Left cardiac atrium (tissue), 4 donors: ENCODE results near the gene BCO1. TPM values are rescaled to one million over a fixed set of nuclear protein-coding genes. Genes with fewer than 3 reads are reported as not detected.
A peak's percentile ranks its signal among the peaks of the same experiment; 100 is the strongest.

ENCODE experiments used
- ATAC-seq, 2 donors: fragments of 200-7000 bp; cut with Tn5 transposase; one replicate each; pipeline ENCODE4 v1.9.1; 2020; ENCODE audit warnings: mild to moderate bottlenecking in 2 of 2, moderate library complexity in 2 of 2
- DNase-seq: peaks from one replicate; pipeline ENCODE4 v3.0.0-alpha.2; 2020
- intact Hi-C, 2 donors: fragments of 100-400 bp; cut with DNase I; formaldehyde crosslinking; loops; one replicate each; pipeline versions ENCODE4 v1.14.1 to v1.15.1; 2022 to 2023
- total RNA-seq, 2 donors: library from RNA; stranded (reverse); fragmentation: NEBNext Ultra II Directional; extraction: Animal tissue kit (Norgen Biotek cat#: 25700); gene quantifications; one replicate each; pipeline ENCODE4 v1.2.1, GENCODE V29; 2021
- donor health status: DM: no; HTN: yes; CAD: no.
- donor health status: DM: no; HTN: yes; CAD: no; lungs with severe emphysema.
- donor health status: DM: yes; HTN: yes; CAD: no.
- donor health status: Dilated cardiomyopathy.

Gene BCO1
- total RNA-seq, 2 donors from 2014 or later, result 0.13 to 0.18 TPM

DNA sequence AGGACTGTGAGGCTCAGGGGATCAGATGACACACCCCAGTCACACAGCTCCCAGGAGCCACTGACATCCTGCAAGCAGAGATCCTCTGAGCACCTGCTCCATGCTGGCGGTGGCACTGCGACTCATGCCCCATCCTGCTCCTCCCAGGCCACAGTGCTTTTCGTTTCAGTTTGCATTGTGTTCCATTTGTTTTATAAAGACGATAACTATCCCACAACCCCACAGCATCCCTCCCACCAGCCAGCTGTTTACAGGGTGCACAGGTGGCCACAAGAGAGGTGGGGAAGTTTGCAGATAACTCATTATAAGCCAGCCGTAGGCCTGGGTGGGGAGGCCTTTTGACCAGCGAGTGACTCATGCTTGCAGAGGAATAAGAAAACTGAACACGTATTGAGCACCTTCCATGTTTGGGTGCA, 28.2 kb downstream of the BCO1 start:
- ATAC-seq (peak; percentile 17 to 20), DNase-seq (no peak)
- intact Hi-C loops, result no loop called here

DNA sequence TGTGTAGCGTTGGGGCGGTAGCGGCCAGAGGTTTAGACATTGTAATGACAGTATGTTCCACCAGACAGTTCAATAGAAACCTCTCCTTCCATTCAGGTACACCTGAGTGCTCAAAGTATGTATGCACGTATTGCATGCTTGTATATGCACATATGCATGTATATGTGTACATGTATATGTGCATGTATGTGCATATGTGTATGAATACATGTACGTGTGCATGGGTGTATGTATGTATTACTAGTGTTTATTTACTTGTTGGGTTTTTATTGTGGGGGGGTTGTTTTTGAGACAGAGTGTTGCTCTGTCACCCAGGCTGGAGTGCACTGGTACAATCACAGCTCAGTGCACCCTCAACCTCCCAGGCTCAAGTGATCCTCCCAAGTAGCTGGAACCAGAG, 30.0 kb downstream of the BCO1 start:
- intact Hi-C loops, result no loop called here

DNA sequence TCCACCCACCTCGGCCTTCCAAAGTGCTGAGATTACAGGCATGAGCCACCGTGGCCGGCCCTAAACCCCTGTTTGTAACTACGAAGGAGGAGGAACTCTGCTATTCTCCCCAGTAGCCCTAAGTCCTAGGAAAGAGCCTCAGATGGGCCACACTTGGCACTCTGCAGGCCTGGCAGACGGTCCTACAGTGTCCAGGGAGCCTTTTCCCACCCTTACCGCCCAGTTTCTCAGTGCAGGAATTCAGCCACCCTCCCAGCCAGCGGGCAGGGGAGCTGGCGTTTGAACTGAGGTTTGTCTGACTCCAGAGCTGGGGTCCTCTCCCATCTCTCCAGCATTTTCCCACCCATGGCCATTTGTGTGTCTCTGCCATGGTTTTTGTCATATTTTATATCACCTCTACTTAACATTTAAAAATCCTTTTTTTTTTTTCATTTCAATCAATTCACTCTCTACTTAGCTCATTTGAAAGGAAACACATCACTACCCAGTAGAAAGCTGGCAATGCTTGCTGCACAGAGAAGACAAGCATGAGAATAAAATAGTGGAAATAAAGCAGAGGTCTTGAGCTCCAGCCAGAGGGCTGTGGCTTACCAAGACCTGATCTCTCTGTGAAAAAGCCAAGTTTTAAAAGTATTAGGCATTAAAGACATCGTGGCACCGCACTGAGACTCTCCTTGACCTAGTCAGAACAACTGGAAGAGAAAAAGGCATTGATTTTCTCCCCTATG, 34.9 kb downstream of the BCO1 start:
- DNase-seq (no peak), ATAC-seq (no peak)
- intact Hi-C loops, result no loop called here

More for the DNA sequence above, 30.0 kb downstream of the BCO1 start:
- DNase-seq (no peak), ATAC-seq (no peak)

DNA sequence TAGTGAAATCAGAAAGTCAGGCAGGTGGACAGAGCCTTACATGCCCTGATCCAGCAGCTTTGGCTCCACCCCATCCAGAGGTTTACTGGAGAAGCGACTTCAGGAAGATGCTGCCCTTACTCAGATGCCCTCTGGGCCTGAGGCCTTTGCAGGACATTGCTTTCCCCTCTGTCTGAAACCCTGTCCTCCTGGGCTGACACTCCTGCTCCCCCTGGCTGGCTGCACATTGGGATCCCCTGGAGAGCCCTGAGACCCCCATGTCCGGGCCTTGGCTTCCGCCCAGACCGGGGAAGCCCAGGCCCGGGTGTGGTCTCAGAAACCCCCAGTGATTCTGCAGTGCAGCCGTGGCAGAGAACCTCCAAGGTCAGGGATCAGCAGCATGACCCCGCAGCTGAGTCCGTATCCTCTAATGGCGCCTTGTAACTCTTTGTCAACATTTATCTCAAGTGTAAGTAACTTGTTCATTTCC, 36.6 kb downstream of the BCO1 start:
- ATAC-seq (no peak), DNase-seq (no peak)
- intact Hi-C loops, result no loop called here

DNA sequence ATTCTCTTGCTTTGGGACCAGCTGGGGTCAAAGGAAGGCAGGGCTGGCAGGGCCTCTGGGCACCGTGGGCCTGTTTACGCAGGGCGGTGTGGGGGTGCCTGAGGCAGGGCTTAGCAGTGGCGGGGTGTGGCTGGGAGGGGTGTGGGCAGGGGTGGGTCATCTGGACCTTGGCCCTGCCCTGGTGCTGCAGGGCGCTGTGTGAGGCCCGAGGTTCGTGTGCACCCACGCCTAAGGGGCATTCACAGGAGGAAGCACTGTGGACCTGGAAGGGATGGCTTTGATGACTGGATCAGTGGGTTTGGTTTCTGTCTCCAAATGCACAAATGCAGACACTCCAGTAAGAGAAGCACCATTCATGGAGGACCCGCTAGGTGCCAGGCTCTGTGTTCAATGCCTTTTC, 37.3 kb downstream of the BCO1 start:
- no peak for ATAC-seq
- intact Hi-C loops, result no loop called here
- no peak for DNase-seq

DNA sequence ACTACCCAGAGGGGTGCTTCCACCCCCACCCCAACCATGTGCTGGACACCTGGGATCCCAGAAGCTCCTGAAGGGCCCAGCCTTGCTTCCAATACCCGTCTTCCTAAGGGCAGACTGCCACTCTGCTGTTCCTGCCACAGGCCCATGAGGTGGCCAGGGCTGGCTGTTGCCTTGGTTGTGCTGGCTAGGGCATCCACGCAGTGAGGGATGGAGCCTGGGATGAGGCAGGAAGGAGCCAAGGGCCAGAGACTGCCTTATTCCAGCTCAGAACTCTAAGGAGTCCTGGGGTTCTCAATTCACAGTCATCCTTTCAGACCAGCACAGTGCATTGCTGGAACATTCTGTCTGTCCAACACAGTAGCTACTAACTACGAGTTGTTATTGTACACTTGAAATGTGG, 37.8 kb downstream of the BCO1 start:
- intact Hi-C loops, result no loop called here
- ATAC-seq (no peak), DNase-seq (no peak)

DNA sequence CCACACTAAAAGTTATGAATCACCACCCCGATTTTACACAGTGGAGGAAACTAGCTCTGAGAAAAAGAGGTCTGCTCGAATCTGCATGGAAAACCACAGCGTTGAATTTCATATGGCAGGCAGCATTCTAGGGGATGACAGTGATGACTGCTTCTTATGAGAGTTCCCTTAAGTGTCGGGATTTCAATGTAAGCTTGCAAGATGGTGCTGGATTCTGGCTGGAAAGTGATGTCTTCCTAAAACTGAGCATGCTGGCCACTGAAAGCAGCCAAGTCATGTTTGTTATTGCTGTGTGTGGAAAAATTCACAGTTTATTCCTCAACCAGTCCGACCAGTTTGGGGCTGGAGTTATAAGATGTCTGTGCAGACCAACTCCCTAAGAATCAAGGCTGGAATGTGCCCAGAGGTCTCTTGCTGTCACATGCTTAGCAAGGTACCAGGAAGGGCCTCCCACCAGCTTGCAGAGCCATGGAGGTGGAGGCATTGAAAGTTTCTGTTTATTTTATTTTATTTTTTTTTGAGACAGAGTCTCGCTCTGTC, 39.1 kb downstream of the BCO1 start:
- ATAC-seq, result no peak
- intact Hi-C loops, result no loop called here
- no peak for DNase-seq

DNA sequence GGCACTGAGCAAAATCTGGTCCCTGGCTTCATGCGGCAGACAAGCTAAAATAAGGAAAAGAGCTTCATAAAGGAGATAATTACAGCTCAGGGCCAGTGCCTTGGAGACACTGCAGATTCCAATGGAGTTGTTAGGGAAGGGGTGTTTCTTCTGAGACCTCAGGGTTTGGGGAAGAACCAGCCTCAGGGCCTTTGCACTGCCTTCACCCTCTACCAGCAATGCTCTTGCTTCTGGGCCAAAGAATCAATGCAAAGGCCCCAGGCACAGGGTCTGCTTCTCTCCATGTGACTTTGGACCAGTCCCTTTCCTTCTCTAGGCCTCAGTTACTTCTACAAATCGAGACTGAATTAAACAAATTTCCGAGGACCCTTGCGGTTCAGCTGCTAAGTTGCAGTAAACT, 40.0 kb downstream of the BCO1 start:
- ATAC-seq, result no peak
- DNase-seq, result no peak
- intact Hi-C loops, result no loop called here

DNA sequence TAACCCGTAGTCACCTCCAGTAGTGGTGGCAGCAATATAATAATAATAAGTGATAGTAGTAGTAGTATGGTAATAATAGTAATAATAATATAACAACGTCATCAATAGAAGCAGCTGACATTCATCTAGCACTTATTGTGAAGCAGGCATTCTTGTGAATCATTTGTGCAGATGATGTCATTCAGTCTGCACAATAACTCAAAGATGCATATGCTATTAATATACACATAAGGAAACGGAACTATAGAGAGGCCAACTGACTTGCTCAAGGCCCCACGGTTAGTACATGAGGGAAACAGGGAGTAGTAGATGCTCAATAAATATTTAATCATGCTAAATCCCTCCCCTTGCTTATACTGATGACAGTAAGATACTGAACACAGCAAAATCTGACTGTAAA, 40.9 kb downstream of the BCO1 start:
- DNase-seq (no peak), ATAC-seq (no peak)
- intact Hi-C loops, result no loop called here

DNA sequence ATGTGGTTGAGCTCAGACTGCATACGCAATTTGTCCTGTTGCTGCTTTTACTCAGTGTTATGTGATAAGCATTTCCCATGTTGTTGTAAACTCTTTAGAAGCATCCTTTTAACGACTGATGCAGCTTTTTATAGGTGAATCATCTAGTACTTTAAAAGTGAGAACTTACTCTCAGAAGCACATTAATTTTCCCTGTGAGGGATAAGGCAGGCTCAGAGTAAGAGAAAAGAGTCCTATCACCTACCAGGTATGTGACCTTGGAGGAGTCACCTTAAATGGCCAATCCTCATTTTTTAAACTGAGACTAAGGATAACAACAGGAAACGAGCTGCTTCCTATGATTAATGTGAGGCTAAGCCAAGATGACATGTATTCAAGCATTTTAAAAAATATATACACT, 41.9 kb downstream of the BCO1 start:
- DNase-seq (no peak), ATAC-seq (no peak)
- intact Hi-C loops, result no loop called here

DNA sequence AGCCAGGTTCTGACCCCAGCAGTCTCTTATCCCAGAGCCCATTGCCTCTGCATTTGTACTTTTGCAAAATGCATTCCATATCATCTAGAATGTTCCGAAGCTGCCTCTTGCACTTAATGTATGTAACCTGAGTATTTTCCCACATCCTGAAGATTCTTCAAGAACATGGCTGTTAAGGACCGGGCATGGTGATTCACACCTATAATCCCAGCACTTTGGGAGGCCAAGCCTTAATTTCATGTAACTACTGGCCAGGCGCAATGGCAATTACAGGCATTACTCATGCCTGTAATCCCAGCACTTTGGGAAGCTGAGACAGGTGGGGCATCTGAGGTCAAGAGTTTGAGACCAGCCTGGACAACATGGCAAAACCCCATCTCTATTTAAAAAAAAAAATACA, 44.6 kb downstream of the BCO1 start:
- intact Hi-C loops, result no loop called here
- no peak for ATAC-seq
- DNase-seq, result no peak

DNA sequence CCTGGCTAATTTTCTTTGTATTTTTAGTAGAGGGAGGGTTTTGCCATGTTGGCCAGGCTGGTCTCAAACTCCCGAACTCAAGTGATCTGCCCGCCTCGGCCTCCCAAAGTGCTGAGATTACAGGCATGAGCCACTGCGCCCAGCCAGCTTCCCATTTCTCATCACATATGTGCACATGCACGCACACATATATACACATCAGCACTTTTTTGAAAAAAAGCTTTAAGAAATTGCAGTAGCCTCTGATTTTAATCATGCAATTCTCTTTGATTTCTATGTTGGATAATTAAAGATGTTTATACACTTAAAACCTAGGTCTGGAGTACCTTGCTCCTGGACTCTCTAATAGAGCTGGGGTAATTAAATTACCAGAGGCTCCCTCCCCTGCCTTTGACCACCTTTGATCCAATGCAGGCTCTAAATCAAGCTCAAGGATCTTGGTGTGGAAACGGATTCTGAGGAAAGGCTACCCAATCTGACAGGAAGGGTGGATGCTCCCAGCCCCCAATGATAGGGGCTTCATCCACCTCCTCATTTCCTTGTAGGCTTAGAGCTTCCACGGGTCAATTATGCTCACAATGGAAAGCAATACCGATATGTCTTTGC, 46.6 kb downstream of the BCO1 start:
- intact Hi-C loops, result no loop called here
- no peak for DNase-seq
- ATAC-seq, result no peak

DNA sequence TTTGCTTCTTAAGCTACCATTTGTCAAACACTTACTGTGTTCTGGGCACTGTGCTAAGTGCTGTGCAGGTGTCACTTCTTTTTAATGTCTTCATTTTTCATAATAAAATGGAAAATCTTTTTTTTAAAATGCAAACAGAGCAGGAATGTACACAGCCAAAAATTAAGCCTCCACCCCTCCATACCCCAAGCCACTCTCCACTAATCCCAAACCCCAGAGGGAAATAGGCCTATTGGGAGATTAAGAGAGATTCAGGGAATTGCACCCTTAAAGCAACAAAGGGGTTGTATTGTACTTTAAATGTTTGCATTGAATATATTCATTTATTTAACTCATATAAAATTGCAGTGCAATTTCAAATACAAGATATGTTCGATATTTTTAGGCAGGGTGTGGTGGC, 47.7 kb downstream of the BCO1 start:
- DNase-seq (no peak), ATAC-seq (no peak)
- intact Hi-C loops, result no loop called here

DNA sequence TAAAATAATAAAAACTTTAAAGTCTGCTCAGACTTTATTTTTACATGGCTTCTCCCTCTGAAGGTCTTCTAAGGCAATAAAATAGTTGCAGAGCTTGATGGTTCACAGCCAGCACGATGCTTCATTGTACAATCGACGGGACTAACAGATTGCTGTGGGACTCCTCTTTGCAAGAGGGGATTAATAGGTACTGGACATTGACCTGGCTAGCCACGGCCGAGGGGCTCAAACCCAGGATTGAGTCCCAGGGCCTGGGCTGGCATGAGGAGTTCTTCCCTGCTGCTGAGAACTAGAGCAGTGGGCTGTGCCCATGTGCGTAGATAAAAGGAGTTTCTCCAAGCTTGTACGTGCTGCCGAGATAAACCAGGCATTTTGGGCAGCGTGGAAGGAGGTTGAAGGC, 52.6 kb downstream of the BCO1 start:
- ATAC-seq (no peak), DNase-seq (no peak)
- intact Hi-C loops, result no loop called here

DNA sequence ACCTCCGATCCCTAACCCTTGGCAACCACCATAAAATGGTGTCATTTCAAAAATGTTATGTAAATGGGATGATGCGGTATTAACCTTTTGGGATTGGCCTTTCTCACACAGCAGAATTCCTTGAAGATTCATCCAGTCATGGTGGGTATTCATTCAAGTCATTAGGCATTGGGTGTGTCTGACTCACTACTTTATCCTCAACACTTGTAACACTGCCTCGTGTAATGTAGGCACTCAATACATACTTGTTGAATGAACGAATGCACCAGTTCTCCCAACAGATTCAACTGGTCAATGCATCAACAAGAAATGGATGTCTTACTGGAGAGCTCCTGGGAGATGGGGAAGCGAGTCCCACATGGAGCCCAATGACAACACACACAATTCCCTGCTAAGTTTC, 54.4 kb downstream of the BCO1 start:
- ATAC-seq (no peak), DNase-seq (no peak)
- intact Hi-C loops, result no loop called here

DNA sequence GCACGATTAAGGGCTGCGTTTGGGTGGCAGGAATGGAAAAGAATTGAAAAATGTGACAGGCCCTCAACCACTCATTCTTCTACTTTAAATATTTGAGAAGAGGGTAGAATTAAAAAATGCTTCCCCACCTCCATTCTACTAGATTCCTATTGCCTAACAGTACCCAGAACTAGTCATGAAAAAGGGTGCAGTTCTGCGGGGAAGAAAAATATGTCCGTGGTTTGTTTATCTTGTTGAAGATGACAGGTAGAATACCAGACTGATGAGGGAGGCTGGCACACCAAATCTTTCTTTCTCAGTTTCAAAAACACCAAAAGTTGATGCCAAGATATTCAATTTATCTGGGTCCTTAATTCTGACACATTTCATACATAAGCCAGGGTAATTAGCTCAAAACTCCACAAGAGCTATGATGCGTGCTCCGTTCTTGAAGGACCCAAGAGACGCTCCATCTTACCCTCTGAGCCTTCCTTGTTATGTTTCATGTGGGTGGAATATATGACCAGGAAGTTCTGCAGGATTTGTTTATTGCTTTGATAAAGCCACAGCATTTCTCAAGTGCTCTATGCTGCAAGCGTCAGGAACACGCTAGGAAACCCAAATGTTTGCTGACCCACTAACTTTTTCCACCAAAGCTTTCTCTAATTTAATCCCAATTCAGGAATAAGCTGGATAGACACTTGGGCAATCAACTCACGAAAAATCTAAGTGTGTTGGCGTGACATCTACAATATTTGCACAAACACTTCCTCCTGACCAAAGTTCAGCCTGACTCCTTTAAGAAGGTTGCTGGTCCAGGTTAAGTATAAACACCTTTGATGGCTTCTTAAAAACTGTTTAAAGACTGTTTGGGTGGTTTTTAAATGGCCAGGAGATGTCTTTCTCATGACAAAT, 55.7 kb downstream of the BCO1 start:
- DNase-seq (no peak), ATAC-seq (peak in 1 of 2 donors; percentile 89)
- intact Hi-C loops, result no loop called here

DNA sequence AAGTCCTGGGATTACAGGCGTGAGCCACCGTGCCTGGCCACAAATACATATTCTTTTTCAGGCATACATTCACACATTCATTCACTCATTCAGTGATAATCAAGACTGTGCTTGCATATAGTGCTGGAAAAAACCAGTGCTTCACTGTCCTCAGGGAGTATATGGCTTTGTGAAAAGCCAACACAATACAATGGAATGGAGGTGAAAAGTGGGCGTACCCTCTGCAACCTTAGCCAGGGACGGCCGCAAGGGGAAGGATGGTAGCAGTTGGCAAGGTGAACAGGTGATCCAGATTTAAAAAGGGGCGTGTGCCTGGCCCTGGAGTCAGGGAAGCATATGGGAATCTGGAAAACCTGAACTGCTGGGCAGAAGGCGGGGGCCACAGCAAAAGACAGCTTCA, 58.1 kb downstream of the BCO1 start:
- intact Hi-C loops, result no loop called here
- no peak for ATAC-seq

DNA sequence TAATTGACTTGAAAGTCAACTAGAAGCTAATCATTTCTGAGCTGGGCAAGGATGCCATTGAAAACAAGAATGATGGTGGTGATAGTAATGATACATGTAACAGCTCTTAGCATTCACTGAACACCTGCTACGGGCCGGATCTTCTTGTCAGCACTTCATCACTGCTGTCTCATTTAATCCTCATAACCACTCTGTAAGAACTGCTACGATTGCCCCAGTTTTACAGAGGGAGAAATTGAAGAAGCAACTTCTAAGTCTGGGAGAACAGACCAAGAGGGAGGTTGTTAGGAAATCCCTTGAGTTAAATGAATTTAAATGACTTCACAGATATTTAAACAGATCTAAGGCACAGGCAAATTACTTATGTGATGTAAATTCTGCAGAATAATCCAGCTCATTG, 69.3 kb downstream of the BCO1 start:
- ATAC-seq, result no peak
- intact Hi-C loops, result no loop called here
- no peak for DNase-seq

More for the DNA sequence above, 58.1 kb downstream of the BCO1 start:
- DNase-seq, result no peak

DNA sequence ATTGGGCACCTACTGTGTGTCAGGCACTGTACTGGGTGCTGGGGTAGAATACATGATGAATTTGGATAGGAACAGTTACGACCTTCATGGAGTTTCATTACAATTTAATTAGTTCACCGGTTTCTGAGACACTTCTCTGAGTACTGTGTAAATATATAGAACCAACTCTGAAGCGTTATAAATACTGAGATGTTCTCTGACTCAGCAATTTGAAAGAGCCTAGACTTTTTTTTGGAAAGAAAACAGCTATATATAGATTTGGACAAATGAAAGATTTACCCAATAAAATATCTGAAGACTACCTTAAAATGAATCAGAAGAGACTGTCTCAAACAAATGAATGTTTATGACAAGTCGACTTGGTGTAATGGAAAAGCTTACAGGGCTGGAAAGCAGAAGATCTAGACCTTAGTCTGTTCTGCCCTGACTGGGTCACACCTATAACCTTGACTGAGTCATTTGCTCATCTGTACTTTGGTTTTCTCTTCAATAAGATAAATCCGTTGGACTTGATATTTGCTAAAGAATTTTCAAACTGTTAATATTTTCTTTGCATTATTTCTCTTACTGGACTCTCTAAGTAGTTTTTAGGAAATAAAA, 71.7 kb downstream of the BCO1 start:
- intact Hi-C loops, result loop anchor here in 1 of 2 donors (10.0 kb wide), 1 partner anchor 105 kb away; no protein-coding TSS in a partner anchor
- no peak for DNase-seq
- ATAC-seq, result no peak
